Endothelial cell of umbilical vein (primary cell): Measurements from ENCODE around the gene USP8. TPM values are rescaled to one million over a fixed set of nuclear protein-coding genes. Genes with fewer than 3 reads are reported as not detected.
"Not testable (repeated sequence)": the region's sequence is repeated elsewhere in the genome, so short reads cannot be mapped to it uniquely, and the experiment has no call there.

Experiments
- BruUV-seq: library from RNA; stranded (reverse); fragments of 400-500 nt; replicated peaks from 2 replicates; lab custom pipeline; 2021; lab: Mats Ljungman, UMichigan
- CTCF ChIA-PET: fragments of 300-600, 350-600 bp; sonication (Branson Sonifier 250); formaldehyde crosslinking; loops from one replicate; lab custom pipeline; 2021; ENCODE audit warnings: antibody characterized with exemption, inconsistent platforms; lab: Charles Lee
- POLR2A ChIA-PET: fragments of 300-600, 350-600 bp; sonication (Branson Sonifier 250); formaldehyde crosslinking; loops from one replicate; lab custom pipeline; 2021; ENCODE audit warnings: antibody characterized with exemption, inconsistent platforms; lab: Charles Lee
- DNase-seq: peaks from one replicate; pipeline ENCODE4 v3.0.0-alpha.2; 2011; ENCODE audit warnings: low read depth, low spot score
- FAIRE-seq: peaks from 2 replicates; lab custom pipeline; 2011; peaks lifted over from hg19 to GRCh38; lab: Jason Lieb, UNC
- H2AFZ ChIP-seq: 2 replicates; pipeline ENCODE4 v1.6.0; 2012; ENCODE audit warnings: low read depth, low read length, control low read depth, inconsistent platforms
- H3K27ac ChIP-seq: 2 replicates; pipeline ENCODE4 v1.5.1; 2011; ENCODE audit warnings: low read depth, mild to moderate bottlenecking, control low read depth, low read length, moderate library complexity; ENCODE audit not compliant: insufficient read depth
- H3K27me3 ChIP-seq, 2 experiments: 2 replicates each; pipeline versions ENCODE4 v1.6.0 to v1.6.1; 2011; ENCODE audit warnings: low read length in 2 of 2, mixed read lengths in 1 of 2; ENCODE audit not compliant: control insufficient read depth in 2 of 2, insufficient read depth in 2 of 2
- H3K36me3 ChIP-seq, 2 experiments: 2 replicates in 1 of 2; 3 replicates in 1 of 2; pipeline ENCODE4 v1.5.1; 2011; ENCODE audit warnings: low read length in 2 of 2, mild to moderate bottlenecking in 1 of 2, moderate library complexity in 1 of 2; ENCODE audit not compliant: control insufficient read depth in 2 of 2, insufficient read depth in 2 of 2; ENCODE audit errors: extremely low read depth in 1 of 2
- H3K4me1 ChIP-seq: 3 replicates; pipeline ENCODE4 v1.5.1; 2011; ENCODE audit warnings: mild to moderate bottlenecking, low read length; ENCODE audit not compliant: control insufficient read depth, insufficient read depth; ENCODE audit errors: extremely low read depth
- H3K4me2 ChIP-seq: 2 replicates; pipeline ENCODE4 v1.6.1; 2011; ENCODE audit warnings: low read length, control low read depth, mixed read lengths; ENCODE audit not compliant: insufficient read depth
- H3K4me3 ChIP-seq, 3 experiments: fragments of 200-600 bp in 1 of 3; sonication (generic), shearing (Covaris generic) in 1 of 3; replicated peaks in 1 of 3; 2 replicates each; pipeline ENCODE4 v1.5.1; 2011 to 2016; ENCODE audit warnings: control low read depth in 3 of 3, low read length in 3 of 3, mild to moderate bottlenecking in 2 of 3, inconsistent platforms in 1 of 3, low read depth in 1 of 3, moderate library complexity in 1 of 3; ENCODE audit not compliant: insufficient read depth in 1 of 3
- H3K79me2 ChIP-seq: 2 replicates; pipeline ENCODE4 v1.6.0; 2012; ENCODE audit warnings: low read length, inconsistent platforms; ENCODE audit not compliant: control insufficient read depth, insufficient read depth
- H3K9ac ChIP-seq: replicated peaks from 2 replicates; pipeline ENCODE3; 2011; ENCODE audit warnings: low read length, control low read depth; ENCODE audit not compliant: insufficient read depth; ENCODE audit errors: extremely low read depth
- H3K9me1 ChIP-seq: replicated peaks from 3 replicates; pipeline ENCODE4 v1.6.0; 2011; ENCODE audit warnings: mild to moderate bottlenecking, low read length; ENCODE audit not compliant: control insufficient read depth, insufficient read depth; ENCODE audit errors: extremely low read depth
- H3K9me3 ChIP-seq: replicated peaks from 2 replicates; pipeline ENCODE4 v1.5.1; 2012; ENCODE audit warnings: low read length, inconsistent platforms; ENCODE audit not compliant: control insufficient read depth, insufficient read depth
- H4K20me1 ChIP-seq: replicated peaks from 2 replicates; pipeline ENCODE3; 2011; ENCODE audit warnings: mild to moderate bottlenecking, low read length; ENCODE audit not compliant: control insufficient read depth, insufficient read depth; ENCODE audit errors: extremely low read depth
- EZH2 ChIP-seq: IDR thresholded peaks from 2 replicates; pipeline ENCODE4 v1.6.1; 2012; ENCODE audit warnings: borderline replicate concordance, low read depth, mild to moderate bottlenecking, moderate library complexity, low read length, inconsistent platforms; ENCODE audit not compliant: severe bottlenecking
- FOS ChIP-seq: IDR thresholded peaks from 2 replicates; pipeline ENCODE4 v1.6.1; 2011; ENCODE audit warnings: mild to moderate bottlenecking, low read length, moderate library complexity, borderline replicate concordance; ENCODE audit not compliant: insufficient read depth
- GATA2 ChIP-seq: IDR thresholded peaks from 2 replicates; pipeline ENCODE4 v1.7.0; 2011; ENCODE audit warnings: low read depth, mild to moderate bottlenecking, moderate library complexity, mixed read lengths, low read length; ENCODE audit not compliant: insufficient read length, insufficient read depth
- JUN ChIP-seq: IDR thresholded peaks from 2 replicates; pipeline ENCODE4 v1.6.1; 2011; ENCODE audit warnings: borderline replicate concordance, low read depth; ENCODE audit not compliant: insufficient read length, insufficient read depth
- MYC ChIP-seq: IDR thresholded peaks from one replicate; pipeline ENCODE4 v1.6.1; 2011; ENCODE audit warnings: mild to moderate bottlenecking, low read depth, low read length
- POLR2A ChIP-seq: IDR thresholded peaks from 2 replicates; pipeline ENCODE4 v1.6.1; 2012; ENCODE audit warnings: low read depth, mild to moderate bottlenecking, control low read depth, low read length
- POLR2AphosphoS5 ChIP-seq: IDR thresholded peaks from 2 replicates; pipeline ENCODE4 v1.6.1; 2012; ENCODE audit warnings: low read depth, mild to moderate bottlenecking, control low read depth, low read length, moderate library complexity; ENCODE audit not compliant: insufficient read depth
- dilution Hi-C: fragments of 300-500 bp; cut with MboI; formaldehyde crosslinking; loops from one replicate; pipeline ENCODE4 v1.15.0; 2019; ENCODE audit warnings: low sequenced_read_pairs; ENCODE audit not compliant: extremely low pct_ligation_motif_present
- intact Hi-C: fragments of 100-400 bp; cut with micrococcal nuclease; formaldehyde crosslinking; loops from one replicate; pipeline ENCODE4 v1.10.0; 2022
- polyA plus RNA-seq, 4 experiments: library from polyadenylated mRNA; depleted of rRNA in 3 of 4; stranded (reverse) in 3 of 4; unstranded in 1 of 4; fragments of >200 nt; gene quantifications; 2 replicates each; pipeline versions ENCODE4 v1.2.1 to v1.2.3, GENCODE V29; 2011 to 2012; ENCODE audit warnings: missing spikeins in 1 of 4
- total RNA-seq: library from RNA; stranded (reverse); gene quantifications from 2 replicates; pipeline ENCODE4 v1.2.3, GENCODE V29; 2021
- TF ChIP-seq, protein P1 (sequence below), 2 donors: IDR thresholded peaks; 1 replicate in 1 of 2; 2 replicates in 1 of 2; pipeline ENCODE4 v1.5.1; 2011; ENCODE audit warnings: low read length in 2 of 2, mild to moderate bottlenecking in 2 of 2, moderate library complexity in 2 of 2, control low read depth in 1 of 2, inconsistent platforms in 1 of 2, low read depth in 1 of 2; ENCODE audit not compliant: insufficient read depth in 1 of 2; ENCODE audit errors: extremely low read depth in 1 of 2
- TF ChIP-seq, protein P2 (sequence below): IDR thresholded peaks from 2 replicates; pipeline ENCODE4 v1.6.1; 2011; ENCODE audit not compliant: insufficient read depth, insufficient read length

USP8 gene
- total and polyA plus RNA-seq, 2 donors (not counting 3 experiments of a cell fraction or from before 2014, with no cell fraction given), result 19.0 to 44.8 TPM

DNA sequence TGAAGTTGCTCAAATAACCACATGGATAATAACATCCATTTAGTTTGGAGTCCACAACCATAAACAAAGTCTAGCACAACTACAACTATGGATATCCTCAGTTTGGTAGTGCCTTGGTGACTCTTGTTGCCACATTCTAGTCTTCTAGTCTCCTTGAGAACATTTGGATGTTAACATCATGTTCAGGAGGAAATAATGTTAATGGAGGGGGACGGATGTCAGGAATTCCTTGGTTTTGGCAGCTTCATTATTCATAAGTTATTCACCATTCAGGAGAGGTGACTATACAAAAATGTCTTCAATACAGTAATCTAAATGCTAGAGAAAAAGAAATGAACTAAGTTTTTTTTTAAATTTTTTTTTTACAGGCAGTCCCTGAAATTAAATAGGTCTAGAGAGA is 42.8 kb upstream of the USP8 start:
- TF ChIP-seq, protein P1, sequence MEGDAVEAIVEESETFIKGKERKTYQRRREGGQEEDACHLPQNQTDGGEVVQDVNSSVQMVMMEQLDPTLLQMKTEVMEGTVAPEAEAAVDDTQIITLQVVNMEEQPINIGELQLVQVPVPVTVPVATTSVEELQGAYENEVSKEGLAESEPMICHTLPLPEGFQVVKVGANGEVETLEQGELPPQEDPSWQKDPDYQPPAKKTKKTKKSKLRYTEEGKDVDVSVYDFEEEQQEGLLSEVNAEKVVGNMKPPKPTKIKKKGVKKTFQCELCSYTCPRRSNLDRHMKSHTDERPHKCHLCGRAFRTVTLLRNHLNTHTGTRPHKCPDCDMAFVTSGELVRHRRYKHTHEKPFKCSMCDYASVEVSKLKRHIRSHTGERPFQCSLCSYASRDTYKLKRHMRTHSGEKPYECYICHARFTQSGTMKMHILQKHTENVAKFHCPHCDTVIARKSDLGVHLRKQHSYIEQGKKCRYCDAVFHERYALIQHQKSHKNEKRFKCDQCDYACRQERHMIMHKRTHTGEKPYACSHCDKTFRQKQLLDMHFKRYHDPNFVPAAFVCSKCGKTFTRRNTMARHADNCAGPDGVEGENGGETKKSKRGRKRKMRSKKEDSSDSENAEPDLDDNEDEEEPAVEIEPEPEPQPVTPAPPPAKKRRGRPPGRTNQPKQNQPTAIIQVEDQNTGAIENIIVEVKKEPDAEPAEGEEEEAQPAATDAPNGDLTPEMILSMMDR (IDR thresholded peaks at IDR 0.05; ENCODE audit: extremely low read depth in 1 of 2, insufficient read depth in 1 of 2, low read depth in 1 of 2, low read length in 2 of 2), result no peak
- TF ChIP-seq JUN (no peak), POLR2AphosphoS5 (no peak), GATA2 (no peak), POLR2A (no peak), FOS (no peak), MYC (no peak), EZH2 (no peak)
- TF ChIP-seq, protein P2, sequence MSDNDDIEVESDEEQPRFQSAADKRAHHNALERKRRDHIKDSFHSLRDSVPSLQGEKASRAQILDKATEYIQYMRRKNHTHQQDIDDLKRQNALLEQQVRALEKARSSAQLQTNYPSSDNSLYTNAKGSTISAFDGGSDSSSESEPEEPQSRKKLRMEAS, result no peak
- ChIA-PET POLR2A (no interaction called here), CTCF (interaction anchor here (0.6 to 1.0 kb wide), 2 partner anchors 10 to 34 kb away, joined by 3 to 4 read pairs; no protein-coding TSS in a partner anchor)
- Histone ChIP-seq H3K4me3 (no peak overlapping the region), H3K9me3 (no peaks in the 10 kb centered on the region), H3K79me2 (no peaks in the 10 kb centered on the region), H3K4me2 (no peak overlapping the region), H3K27ac (no peak overlapping the region), H3K27me3 (no peaks in the 10 kb centered on the region), H3K9ac (no peak overlapping the region), H3K4me1 (no peaks in the 10 kb centered on the region), H3K36me3 (no peaks in the 10 kb centered on the region), H3K9me1 (no peaks in the 10 kb centered on the region), H2AFZ (no peak overlapping the region), H4K20me1 (no peaks in the 10 kb centered on the region)
- intact Hi-C loops, result no loop called here
- FAIRE-seq (no peak), DNase-seq (no peak)
- BruUV-seq, result no TSS peak
- dilution Hi-C loops, result no loop called here

DNA sequence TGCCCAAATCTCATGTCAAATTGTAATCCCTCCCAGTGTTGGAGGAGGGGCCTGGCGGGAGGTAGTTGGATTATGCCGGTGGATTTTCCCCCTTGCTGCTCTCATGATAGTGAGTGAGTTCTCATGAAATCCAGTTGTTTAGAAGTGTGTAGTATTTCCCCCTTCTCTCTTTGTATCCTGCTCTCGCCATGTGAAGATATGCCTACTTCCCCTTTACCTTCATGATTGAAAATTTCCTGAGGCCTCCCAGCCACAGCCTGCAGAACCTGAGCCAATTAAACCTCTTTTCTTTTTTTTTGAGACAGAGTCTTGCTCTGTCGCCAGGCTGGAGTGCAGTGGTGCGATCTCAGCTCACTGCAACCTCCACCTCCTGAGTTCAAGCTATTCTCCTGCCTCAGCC is 41.8 kb upstream of the USP8 start:
- H3K27ac ChIP-seq, FAIRE-seq, dilution Hi-C loops, H3K9me1 ChIP-seq, H3K27me3 ChIP-seq, H3K36me3 ChIP-seq, POLR2A ChIA-PET, H3K9ac ChIP-seq, H3K79me2 ChIP-seq, H2AFZ ChIP-seq, intact Hi-C loops, BruUV-seq, DNase-seq, H3K4me3 ChIP-seq, H3K9me3 ChIP-seq, H3K4me2 ChIP-seq, H4K20me1 ChIP-seq, H3K4me1 ChIP-seq: not testable (repeated sequence)
- CTCF ChIA-PET, result interaction anchor here (0.6 kb wide), 1 partner anchor 14 kb away, joined by 3 read pairs; no protein-coding TSS in a partner anchor
